ENCODE results near the gene IGLL5.
"Not testable (repeated sequence)": the region's sequence is repeated elsewhere in the genome, so short reads cannot be mapped to it uniquely, and the experiment has no call there.

Gene IGLL5

GRCh38 chr22:22902247-22903001, 14.8 kb downstream of the IGLL5 start:
- peak; percentile 9 for DNase-seq

DNA sequence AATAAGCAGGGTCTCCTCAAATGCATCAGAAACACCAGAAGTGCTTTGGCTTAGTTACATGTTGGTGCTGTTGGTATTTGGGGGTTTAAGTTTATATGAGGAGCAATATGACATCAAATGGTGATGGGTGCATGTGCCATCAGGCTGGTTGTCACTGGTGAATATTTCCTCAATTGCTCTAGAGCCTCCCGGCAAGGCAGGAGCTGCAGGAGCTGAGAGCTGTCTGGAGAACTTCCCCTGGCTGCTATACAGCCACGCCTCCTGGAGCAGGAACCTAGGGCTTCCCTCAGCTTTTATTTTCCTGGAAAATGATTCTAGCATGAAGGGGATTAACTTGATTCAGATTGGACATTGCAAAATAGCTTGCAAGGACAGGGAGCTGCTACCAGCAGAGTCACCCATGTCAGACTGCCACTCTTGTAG, 15.8 kb downstream of the IGLL5 start:
- no peak for DNase-seq

GRCh38 chr22:22903781-22904192, 16.2 kb downstream of the IGLL5 start:
- not testable (repeated sequence) for DNase-seq

- DNase-seq, result not testable (repeated sequence)
Measured at GRCh38 chr22:22904736-22905135, 17.1 kb downstream of the IGLL5 start.

GRCh38 chr22:22906391-22906790, 18.8 kb downstream of the IGLL5 start:
- not testable (repeated sequence) for DNase-seq

DNA sequence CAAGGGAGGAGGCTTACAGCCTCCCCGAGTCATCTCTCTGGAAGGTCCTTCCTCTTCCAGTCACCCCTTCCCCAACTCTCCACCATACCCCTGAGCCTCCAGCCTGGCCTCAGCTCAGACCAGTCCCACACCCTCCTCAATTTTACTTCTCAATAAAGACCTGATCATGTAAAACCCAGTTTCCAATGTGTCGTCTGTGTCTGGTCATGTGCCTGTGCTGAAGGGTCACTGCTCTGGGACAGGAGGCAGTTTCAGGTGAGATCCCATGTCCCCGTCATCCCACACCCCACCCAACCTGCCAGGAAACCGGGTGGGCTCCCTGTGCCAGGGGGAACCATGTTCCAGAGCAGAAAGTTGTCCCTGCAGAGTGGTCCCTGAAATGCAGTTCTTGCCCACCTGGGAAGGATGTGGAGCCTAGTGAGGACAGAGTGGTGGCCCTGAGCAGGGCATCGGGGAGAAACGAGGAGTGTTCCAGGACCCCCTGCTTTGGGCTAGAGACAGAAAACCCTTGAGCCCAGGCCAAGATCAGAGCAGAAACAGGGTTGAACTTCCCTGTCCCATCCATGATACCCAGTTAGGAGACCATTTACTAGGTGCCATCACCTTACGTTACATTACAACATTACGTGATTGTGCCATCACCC, 19.4 kb downstream of the IGLL5 start:
- no peak for DNase-seq

DNA sequence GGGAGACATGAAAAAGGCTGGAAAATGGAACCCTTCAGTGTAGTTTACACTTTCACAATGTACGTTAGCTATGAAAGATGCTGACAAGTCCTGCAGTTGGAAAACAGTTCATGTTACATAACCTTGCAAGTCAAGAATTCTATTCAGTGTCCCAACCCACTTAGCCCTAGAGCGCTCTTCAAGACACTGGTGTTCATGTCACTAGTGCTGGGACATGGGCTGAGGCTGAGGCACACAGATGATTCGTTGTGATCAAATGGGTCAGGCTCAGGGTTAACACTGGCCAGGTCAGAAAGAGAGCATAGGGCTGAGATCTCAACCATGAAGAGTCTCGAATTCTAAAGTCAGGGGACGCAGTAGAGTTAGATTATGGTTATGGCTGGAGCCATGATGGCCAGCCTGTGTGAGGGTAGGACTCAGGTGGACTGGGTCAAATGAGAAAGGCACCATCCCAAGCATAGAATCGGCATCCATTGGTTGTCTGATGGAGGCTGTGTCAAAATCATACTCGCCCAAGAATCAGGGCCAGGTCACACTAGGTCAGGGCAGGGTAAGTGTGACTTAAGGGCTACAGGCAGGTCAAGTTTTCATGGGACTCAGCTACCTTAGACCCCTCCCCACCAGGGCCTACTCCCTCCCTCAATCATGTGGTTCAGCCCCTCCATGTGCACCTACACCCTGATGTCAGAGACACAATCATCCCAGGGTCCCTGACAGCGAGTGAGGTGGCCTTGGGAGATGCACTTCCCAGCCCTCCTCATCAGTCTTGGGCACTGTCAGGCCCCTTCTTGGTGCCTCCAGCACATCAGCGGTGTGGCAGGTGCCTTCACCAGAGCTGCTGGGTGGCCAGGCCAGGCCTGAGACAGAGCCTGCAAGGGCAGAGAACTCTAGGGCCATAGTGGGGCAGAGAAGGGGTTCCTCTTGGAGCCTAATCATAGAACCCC, 20.2 kb downstream of the IGLL5 start:
- no peak for DNase-seq

DNA sequence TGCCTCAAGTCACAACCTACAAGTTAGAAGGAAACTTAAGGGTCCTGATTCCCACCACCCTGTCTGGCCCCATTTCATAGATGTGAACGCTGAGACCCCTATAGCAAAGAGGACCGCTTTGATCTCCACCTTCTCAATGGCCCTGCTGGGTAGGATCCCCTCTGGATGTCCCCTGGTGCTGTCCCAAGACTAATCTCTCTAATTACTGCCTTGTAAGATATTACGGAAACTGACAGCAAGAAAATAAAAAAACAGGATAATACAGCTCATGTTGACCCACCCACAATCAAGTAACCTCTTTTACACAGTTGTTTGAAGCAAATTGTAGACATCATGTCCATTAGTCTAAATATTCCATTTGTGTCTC, 20.9 kb downstream of the IGLL5 start:
- DNase-seq, result no peak

DNA sequence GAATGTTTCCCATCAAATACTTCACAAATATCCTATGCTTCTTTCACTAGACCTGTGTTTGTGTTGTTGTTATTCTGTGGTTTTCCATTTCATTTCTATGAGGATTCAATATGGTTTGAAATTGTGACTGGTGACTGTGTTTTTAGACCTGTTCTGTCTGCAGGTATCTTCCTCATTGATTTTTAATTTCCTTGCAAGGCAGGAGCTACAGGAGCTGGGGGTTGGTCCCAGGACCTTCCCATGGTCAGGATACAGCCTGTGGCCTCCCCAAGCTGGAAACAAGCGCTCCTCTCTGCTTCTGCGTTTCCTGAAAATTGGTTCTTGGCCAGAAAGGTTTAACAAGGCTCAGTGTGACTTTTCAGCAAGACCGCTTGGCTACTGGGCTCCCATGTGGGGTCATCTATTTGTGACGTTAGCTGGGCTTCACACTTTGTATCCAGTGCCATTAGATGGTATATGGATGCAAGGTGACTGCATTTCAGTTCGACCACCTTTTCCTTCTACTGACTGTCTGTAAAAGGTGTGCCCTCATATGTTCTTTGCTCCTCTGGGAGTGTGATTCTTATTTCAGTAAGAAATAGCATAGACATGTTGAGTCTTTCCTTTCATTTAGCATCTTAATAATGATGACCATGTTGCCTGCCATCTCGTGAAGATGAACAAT, 21.5 kb downstream of the IGLL5 start:
- DNase-seq, result no peak

DNA sequence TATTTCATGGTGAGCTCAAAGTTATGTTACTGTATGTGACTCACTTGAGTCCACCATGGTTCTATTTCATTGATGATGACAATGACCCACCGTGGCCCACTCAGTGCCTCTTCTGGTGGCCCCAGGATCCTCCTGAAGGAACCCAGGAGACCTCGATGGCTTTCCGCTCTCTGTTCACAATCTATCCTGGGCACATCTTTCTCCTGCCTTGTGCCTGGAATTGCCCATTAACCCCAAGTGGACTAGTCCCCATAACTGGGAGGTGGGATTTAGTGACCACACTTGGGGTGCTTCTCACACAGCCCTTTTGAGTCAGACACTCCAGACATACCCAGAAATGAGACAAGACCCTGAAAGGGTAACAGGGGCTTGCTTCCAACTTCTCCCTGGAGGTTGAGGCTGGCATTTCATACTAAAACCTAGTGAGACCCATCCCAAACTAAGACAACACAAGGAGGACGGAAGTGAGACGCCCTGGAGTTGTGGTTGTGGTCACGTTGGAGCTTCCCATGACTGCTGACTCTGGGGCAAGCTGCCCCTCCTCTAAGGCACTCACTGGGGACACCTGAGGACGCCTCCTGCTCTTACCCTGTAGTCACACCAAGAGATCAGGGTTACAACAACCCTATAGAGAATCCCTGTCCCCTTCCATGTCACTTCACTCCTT, 22.1 kb downstream of the IGLL5 start:
- no peak for DNase-seq

DNA sequence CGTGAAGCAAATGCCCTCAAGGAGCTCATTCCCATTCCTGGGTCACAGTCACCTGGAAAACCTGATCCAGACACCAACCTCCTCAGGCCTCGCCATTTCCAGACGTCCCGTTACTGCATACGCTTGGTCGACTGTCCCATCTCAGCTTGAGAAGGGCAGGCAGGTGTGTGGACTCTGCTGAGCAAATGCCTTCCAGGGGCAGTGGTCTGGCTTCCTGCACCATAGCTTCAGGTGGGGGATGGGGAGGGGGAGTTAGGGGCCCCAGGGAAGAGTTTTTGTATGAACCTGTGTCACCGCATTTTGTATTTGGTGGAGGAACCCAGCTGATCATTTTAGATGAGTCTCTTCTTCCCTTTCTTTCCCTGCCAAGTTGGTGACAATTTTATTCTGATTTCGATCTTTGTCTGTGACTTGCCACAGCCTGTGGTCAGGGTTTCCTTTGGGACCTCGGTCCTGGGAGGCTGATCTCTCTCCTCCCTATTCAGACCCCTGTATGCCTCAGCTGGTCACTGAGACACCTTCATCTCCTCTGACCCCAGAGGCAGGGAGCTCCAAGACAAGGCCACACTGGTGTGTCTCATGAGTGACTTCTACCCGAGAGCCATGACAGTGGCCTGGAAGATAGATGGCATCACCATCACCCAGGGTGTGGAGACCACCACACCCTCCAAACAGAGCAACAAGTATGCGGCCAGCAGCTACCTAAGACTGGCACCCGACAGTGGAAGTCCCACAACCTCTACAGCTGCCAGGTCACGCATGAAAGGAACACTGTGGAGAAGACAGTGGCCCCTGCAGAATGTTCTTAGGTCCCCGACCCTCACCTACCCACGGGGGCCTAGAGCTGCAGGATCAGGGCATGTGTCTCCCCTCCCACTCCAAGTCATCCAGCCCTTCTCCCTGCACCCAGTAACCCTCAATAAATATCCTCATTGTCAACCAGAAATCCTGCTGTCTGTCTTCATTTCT, 22.9 kb downstream of the IGLL5 start:
- no peak for DNase-seq

GRCh38 chr22:22911327-22912134, 23.9 kb downstream of the IGLL5 start:
- DNase-seq, result no peak

DNA sequence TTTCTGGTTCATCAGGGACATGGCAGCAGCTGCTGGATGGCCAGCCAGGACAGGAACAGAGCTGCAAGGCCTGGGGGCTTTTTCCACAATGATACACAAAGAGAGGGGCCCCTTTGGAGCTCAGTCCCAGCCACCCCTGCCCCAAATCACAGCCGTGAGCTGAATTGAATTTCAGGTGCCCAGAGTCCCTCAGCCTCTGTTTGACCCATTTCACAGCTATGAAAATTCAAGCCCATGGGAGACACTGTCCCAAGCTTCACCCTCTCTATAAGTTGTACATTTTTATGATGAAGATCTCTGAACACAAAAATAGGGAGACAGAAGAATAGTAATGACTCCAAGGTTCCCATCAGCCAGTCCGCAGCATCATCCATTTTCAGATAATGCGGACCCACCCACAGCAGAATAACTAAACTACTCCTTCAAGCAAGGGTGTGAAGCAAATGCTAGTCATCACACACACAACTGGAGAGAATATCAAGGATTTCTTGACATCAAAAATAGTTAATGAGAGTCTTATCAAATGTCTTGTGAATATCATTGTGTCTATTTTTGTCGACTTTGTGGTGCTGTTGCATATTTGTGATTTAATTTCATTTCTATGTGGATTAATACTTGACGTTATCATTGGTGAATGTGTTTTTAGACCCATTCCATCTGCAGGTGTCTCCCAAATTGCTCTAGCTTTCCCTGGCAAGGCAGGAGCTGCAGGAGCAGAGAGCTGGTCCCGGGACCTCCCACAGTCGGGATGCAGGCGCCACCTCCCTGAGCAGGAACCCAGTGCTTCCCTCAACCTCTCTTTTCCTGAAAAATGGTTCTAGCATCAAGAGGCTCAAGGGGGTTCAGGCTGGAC, 24.7 kb downstream of the IGLL5 start:
- no peak for DNase-seq

GRCh38 chr22:22912988-22913253, 25.3 kb downstream of the IGLL5 start:
- DNase-seq, result no peak

DNA sequence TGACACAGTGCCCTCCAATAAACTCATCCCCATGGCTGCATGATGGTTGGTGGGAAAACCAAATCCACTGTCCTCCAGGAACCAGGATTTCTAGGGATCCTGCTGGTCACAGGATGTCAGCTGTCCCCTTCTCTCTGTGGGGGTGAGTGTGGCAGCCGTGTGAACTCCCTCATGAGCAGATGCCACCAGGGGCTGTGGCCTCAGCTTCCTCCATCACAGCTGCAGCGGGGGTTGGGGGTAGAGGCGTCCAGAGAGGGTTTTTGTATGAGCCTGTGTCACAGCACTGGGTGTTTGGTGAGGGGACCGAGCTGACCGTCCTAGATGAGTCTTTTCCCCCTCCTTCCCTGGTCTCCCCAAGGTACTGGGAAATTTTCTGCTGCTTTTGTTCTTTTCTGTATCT, 26.4 kb downstream of the IGLL5 start:
- peak; percentile 8 for DNase-seq

DNA sequence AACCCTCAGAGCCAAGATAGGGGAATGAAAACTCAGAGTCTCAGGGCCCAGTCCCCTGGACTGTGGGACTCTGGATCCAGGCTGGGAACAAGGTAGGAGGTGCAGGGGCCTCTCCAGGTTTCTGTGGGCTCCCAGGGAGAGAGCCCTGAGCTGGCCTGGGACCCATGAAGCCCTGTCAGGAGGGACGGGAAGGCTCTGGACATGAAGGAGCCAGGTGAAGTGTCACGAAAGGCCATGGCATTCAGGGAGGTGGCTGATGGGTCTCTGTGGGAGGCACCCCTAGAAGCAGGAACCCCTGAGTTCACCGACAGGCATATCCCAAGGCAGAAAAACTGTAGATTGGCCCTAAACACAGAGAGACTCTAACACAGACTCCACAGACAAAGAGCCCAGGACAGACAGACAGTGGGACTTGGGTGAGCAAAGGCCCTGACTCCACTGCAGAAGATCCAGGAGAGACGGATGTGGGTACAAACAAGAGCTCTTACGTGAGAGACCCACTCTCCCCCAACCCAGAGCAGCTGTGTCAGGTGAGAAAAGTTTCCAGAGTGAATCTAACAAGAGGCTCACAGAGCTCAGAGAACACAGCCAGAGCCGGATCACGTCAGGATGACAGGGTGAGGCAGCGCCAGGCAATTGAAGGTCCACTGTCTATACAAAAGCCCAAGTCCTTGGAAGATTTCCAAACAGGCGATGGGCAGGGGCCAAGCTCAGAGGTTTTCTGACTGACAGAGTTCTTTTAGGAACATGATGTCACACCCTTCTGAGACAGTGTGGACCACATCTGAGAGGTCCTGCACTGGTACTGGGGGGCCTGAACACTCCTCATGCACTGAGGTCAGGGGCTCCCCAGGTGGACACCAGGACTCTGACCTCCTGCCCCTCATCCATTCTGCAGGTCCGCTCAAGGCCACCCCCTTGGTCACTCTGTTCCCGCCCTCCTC, 27.4 kb downstream of the IGLL5 start:
- DNase-seq, result no peak

DNA sequence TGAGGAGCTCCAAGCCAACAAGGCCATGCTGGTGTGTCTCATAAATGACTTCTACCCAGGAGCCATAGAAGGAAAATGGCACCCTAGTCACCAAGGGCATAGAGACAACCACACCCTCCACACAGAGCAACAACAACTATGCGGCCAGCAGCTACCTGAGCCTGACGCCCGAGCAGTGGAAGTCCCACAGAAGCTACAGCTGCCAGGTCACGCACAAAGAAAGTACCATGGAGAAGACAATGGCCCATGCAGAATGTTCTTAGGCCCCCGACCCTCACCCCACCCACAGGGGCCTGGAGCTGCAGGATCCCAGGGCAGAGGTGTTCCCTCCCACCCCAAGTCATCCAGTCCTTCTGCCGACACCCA, 28.0 kb downstream of the IGLL5 start:
- DNase-seq, result no peak

DNA sequence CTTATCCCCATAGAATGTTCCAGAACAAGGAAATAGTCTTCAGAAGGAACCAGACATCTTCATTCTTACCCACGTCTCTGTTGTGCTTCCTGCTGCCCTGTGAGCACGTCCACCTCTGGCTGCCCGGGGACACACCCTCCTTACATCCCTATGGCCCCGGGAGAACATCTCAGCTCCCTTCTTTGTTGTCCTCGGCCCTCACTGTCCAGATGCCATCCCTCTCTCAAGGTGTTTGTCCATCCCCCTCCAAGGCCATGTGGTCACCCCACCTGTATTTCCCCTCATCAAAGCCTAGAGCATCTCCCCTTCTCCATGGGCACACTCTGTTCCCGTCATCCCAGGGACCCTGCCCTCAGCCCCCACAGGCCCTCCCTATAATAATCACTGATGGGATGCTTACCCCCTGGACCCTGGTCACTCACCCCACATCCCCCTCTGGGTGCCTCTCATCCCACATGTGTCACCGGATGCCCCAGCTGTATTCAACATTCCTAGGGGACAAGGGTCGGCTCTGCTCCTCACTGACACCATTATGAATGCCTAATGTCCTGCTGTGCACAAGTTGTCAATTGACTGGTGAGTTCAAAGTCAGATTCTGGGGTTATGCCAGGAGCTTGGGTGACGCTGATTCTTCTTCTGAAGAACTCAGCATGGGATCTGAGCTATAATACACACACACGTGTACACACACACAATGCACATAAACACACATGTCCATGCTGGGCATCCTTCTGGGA, 28.8 kb downstream of the IGLL5 start:
- DNase-seq, result no peak

Data from hematopoietic multipotent progenitor cell treated with erythropoietin and hydrocortisone succinate and interleukin-3 and kit ligand, for 4 days (in vitro differentiated cells).